Measurements from ENCODE around the gene LGALS7B.

The LGALS7B gene

GRCh38 chr19:38740932-38741331, 48.1 kb upstream of the LGALS7B start:
- ChIA-PET CTCF (interaction anchor here (0.7 to 1.4 kb wide), 2 partner anchors 147 to 189 kb away, joined by 5 to 9 read pairs; partner anchors contain the start of genes MRPS12 and SARS2), POLR2A (interaction anchor here (0.8 to 0.9 kb wide), 2 partner anchors 89 to 91 kb away, joined by 3 read pairs; no protein-coding TSS in a partner anchor)
- H3K36me3 ChIP-seq (ENCODE audit: control insufficient read depth in 2 of 2, insufficient read depth in 1 of 2, low read length in 2 of 2): no peaks in the 10 kb centered on the region; a peak in 1 of 3 replicates

DNA sequence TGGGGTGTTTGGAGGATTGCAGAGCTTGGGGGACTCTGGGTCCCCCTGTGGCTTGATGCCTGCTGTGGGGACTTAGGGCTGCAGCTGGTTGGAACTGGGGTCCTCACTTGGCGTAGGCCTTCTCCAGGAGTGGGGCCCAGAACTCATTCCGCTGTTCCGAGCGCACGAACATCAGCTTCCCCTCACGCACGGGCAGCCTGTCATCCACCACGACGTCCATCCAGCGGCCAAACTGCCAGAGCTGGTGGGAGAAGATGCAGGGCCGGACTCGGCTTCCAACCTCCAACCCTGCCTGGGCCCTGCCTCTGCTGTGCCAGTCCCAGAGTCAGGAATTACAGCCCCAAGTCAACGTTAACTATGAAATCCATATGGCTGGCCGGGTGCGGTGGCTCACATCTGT, 47.3 kb upstream of the LGALS7B start:
- Histone ChIP-seq H3K4me3 (ENCODE audit: low read depth, low read length) (no peak overlapping the region), H3K4me1 (ENCODE audit: control insufficient read depth, insufficient read depth, low read length) (no peaks in the 10 kb centered on the region), H3K36me3 (ENCODE audit: control insufficient read depth in 2 of 2, insufficient read depth in 1 of 2, low read length in 2 of 2) (no peaks in the 10 kb centered on the region; a peak in 1 of 3 replicates), H3K9me3 (ENCODE audit: control insufficient read depth, insufficient read depth, low read depth, low read length) (no peaks in the 10 kb centered on the region), H3K27ac (ENCODE audit: extremely low read depth, low read depth, low read length) (0 out of 2 replicates have a peak overlapping the region, but pooled peaks have one; percentile 16)
- ChIA-PET CTCF (interaction anchor here (0.6 to 0.7 kb wide), 2 partner anchors 28 to 159 kb away, joined by 3 to 4 read pairs; no protein-coding TSS in a partner anchor), POLR2A (interaction anchor here (0.6 to 0.9 kb wide), 3 partner anchors 9 to 91 kb away, joined by 3 to 5 read pairs (median 3); no protein-coding TSS in a partner anchor)
- TF ChIP-seq ZNF239 (tag by site-specific recombination; IDR thresholded peaks at IDR 0.05): no peak
- no peak for TF ChIP-seq ZNF341 (tag by site-specific recombination; IDR thresholded peaks at IDR 0.05; ENCODE audit: low read depth)
- no peak for TF ChIP-seq HOXA7 (CRISPR knock-in tag; IDR thresholded peaks at IDR 0.05; ENCODE audit: borderline replicate concordance)
- TF ChIP-seq ZNF473 (tag by site-specific recombination; IDR thresholded peaks at IDR 0.05): no peak
- TF ChIP-seq ZNF670 (tag by site-specific recombination; IDR thresholded peaks at IDR 0.05; ENCODE audit: low read depth): no peak
- no peak for TF ChIP-seq ZNF518A (tag by site-specific recombination; conservative IDR thresholded peaks at IDR 0.05; ENCODE audit: low read depth)
- no peak for TF ChIP-seq ZNF157 (tag by site-specific recombination; IDR thresholded peaks at IDR 0.05)
- TF ChIP-seq ZNF596 (tag by site-specific recombination; IDR thresholded peaks at IDR 0.05): no peak
- no peak for TF ChIP-seq TRIM28 (IDR thresholded peaks at IDR 0.05; ENCODE audit: borderline replicate concordance, low read length)

More at GRCh38 chr19:38740932-38741331, 48.1 kb upstream of the LGALS7B start:
- Histone ChIP-seq H3K4me1 (ENCODE audit: control insufficient read depth, insufficient read depth, low read length) (peaks cover 3% of the 10 kb centered on the region; the same call in 1 of the 2 replicates), H3K9me3 (ENCODE audit: control insufficient read depth, insufficient read depth, low read depth, low read length) (no peaks in the 10 kb centered on the region), H3K4me3 (ENCODE audit: low read depth, low read length) (no peak overlapping the region), H3K27ac (ENCODE audit: extremely low read depth, low read depth, low read length) (peak overlapping the region; percentile 16; the same call in 1 of the 2 replicates)
- TF ChIP-seq ZNF585B (tag by site-specific recombination; IDR thresholded peaks at IDR 0.05) (no peak), ZNF416 (tag by site-specific recombination; IDR thresholded peaks at IDR 0.05) (no peak), ZBTB21 (tag by site-specific recombination; IDR thresholded peaks at IDR 0.05) (no peak), ZNF335 (tag by site-specific recombination; conservative IDR thresholded peaks at IDR 0.05) (no peak)
- TF ChIP-seq, protein P1, sequence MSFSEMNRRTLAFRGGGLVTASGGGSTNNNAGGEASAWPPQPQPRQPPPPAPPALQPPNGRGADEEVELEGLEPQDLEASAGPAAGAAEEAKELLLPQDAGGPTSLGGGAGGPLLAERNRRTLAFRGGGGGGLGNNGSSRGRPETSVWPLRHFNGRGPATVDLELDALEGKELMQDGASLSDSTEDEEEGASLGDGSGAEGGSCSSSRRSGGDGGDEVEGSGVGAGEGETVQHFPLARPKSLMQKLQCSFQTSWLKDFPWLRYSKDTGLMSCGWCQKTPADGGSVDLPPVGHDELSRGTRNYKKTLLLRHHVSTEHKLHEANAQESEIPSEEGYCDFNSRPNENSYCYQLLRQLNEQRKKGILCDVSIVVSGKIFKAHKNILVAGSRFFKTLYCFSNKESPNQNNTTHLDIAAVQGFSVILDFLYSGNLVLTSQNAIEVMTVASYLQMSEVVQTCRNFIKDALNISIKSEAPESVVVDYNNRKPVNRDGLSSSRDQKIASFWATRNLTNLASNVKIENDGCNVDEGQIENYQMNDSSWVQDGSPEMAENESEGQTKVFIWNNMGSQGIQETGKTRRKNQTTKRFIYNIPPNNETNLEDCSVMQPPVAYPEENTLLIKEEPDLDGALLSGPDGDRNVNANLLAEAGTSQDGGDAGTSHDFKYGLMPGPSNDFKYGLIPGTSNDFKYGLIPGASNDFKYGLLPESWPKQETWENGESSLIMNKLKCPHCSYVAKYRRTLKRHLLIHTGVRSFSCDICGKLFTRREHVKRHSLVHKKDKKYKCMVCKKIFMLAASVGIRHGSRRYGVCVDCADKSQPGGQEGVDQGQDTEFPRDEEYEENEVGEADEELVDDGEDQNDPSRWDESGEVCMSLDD (tag by site-specific recombination; IDR thresholded peaks at IDR 0.05): 0 out of 2 replicates have a peak, but pooled peaks have one; percentile 51
- TF ChIP-seq, protein P2, sequence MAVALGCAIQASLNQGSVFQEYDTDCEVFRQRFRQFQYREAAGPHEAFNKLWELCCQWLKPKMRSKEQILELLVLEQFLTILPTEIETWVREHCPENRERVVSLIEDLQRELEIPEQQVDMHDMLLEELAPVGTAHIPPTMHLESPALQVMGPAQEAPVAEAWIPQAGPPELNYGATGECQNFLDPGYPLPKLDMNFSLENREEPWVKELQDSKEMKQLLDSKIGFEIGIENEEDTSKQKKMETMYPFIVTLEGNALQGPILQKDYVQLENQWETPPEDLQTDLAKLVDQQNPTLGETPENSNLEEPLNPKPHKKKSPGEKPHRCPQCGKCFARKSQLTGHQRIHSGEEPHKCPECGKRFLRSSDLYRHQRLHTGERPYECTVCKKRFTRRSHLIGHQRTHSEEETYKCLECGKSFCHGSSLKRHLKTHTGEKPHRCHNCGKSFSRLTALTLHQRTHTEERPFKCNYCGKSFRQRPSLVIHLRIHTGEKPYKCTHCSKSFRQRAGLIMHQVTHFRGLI (tag by site-specific recombination; IDR thresholded peaks at IDR 0.05): no peak
